Thyroid gland (tissue), 4 donors: Measurements from ENCODE around the gene TBXA2R.

Source experiments
- POLR2A ChIP-seq, 2 donors: fragments of 450-650 bp; IDR thresholded peaks; one replicate each; pipeline ENCODE4 v1.6.1; 2017; ENCODE audit warnings: antibody characterized with exemption in 2 of 2, mild to moderate bottlenecking in 2 of 2, moderate library complexity in 1 of 2
- TF ChIP-seq, protein P1 (sequence below), 6 experiments: fragments of 200-600 bp in 3 of 6; fragments of 450-650 bp in 3 of 6; sonication (generic) in 3 of 6; IDR thresholded peaks; one replicate each; pipeline ENCODE4 v1.5.1; 2016 to 2019; ENCODE audit warnings: antibody characterized with exemption in 6 of 6, mild to moderate bottlenecking in 2 of 6, inconsistent platforms in 1 of 6, moderate library complexity in 1 of 6

DNA sequence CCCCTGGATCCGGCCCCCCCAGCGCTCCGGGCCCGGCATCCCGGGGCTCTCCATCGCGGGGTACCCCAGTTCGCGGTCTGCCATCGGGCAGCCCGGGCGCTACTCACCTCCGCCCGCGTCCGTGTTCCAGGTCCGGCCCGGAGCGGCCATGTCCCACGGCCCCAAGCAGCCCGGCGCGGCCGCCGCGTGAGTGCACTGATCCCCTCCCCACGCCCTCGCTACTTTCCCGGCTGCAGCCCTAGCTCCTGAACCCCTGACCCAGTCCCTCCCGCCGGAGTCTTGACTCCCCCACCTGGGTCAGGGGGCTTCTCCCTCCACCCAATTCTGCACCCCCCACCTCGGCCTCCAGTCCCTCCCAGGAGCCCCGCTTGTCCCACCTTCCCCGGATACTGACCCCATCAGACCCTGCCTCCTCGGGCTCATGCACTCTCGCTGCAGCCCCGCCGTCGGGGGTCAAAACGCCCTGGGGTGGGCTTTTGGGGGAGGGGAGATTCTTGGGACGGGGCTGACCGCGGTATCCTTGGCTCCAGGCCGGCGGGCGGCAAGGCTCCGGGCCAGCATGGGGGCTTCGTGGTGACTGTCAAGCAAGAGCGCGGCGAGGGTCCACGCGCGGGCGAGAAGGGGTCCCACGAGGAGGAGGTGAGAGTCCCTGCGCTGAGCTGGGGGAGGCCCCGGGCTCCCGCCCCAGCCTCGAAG lies 33.4 kb downstream of the TBXA2R start:
- no peak for TF ChIP-seq POLR2A (IDR thresholded peaks at IDR 0.05)
- TF ChIP-seq, protein P1, sequence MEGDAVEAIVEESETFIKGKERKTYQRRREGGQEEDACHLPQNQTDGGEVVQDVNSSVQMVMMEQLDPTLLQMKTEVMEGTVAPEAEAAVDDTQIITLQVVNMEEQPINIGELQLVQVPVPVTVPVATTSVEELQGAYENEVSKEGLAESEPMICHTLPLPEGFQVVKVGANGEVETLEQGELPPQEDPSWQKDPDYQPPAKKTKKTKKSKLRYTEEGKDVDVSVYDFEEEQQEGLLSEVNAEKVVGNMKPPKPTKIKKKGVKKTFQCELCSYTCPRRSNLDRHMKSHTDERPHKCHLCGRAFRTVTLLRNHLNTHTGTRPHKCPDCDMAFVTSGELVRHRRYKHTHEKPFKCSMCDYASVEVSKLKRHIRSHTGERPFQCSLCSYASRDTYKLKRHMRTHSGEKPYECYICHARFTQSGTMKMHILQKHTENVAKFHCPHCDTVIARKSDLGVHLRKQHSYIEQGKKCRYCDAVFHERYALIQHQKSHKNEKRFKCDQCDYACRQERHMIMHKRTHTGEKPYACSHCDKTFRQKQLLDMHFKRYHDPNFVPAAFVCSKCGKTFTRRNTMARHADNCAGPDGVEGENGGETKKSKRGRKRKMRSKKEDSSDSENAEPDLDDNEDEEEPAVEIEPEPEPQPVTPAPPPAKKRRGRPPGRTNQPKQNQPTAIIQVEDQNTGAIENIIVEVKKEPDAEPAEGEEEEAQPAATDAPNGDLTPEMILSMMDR (IDR thresholded peaks at IDR 0.05) = no peak
